C4-2B (cell line): ENCODE measurements around the gene KRTAP10-10.

Experiments
- CTCF ChIP-seq: fragments of 450-650 bp; conservative IDR thresholded peaks from 2 replicates; pipeline ENCODE4 v1.5.1; 2017; ENCODE audit warnings: mild to moderate bottlenecking
- ZFX ChIP-seq: fragments of 450-650 bp; IDR thresholded peaks from 2 replicates; pipeline ENCODE4 v1.6.1; 2017

- no peak for TF ChIP-seq CTCF
- TF ChIP-seq ZFX: no peak
Measured at GRCh38 chr21:44686000-44686781, 49.0 kb downstream of the KRTAP10-10 start.
